GM13977 (cell line): Measurements from ENCODE around the gene SLIT3.

Experiments used
- DNase-seq: peaks from one replicate; pipeline ENCODE4 v3.0.0; 2012; ENCODE audit warnings: low spot score
- CTCF ChIP-seq: IDR thresholded peaks from 2 replicates; pipeline ENCODE4 v1.5.1; 2012; ENCODE audit warnings: mild to moderate bottlenecking, control low read depth; ENCODE audit not compliant: insufficient read depth; ENCODE audit errors: extremely low read depth, missing control alignments
- in situ Hi-C: fragments of 300-500 bp; cut with MboI; formaldehyde crosslinking; loops from one replicate; pipeline ENCODE4 v1.12.0; 2022; ENCODE audit warnings: low sequenced_read_pairs, low pct_unique_long_range_greater_than_20kb, mixed read lengths, inconsistent platforms; ENCODE audit not compliant: unreplicated experiment

The SLIT3 gene

GRCh38 chr5:169279125-169279524 lies 21.8 kb downstream of the SLIT3 start:
- DNase-seq = no peak
- TF ChIP-seq CTCF = no peak
- in situ Hi-C loops = loop anchor here (25.0 kb wide), 1 partner anchor 292 kb away; no protein-coding TSS in a partner anchor

GRCh38 chr5:169273881-169274280 lies 27.1 kb downstream of the SLIT3 start:
- in situ Hi-C loops = no loop called here
- no peak for TF ChIP-seq CTCF
- no peak for DNase-seq

- in situ Hi-C loops = no loop called here
- no peak for DNase-seq
- TF ChIP-seq CTCF = no peak
These were observed 27.5 kb downstream of the SLIT3 start for GRCh38 chr5:169273451-169273850.

- in situ Hi-C loops = no loop called here
- TF ChIP-seq CTCF = no peak
- no peak for DNase-seq
These were observed 28.1 kb downstream of the SLIT3 start for GRCh38 chr5:169272731-169273427.

- TF ChIP-seq CTCF = no peak
- in situ Hi-C loops = no loop called here
- no peak for DNase-seq
These were observed 28.8 kb downstream of the SLIT3 start for GRCh38 chr5:169272111-169272510.

- DNase-seq = no peak
- in situ Hi-C loops = no loop called here
- TF ChIP-seq CTCF = no peak
These were observed 30.1 kb downstream of the SLIT3 start for GRCh38 chr5:169270827-169271226.
